Stimulated activated CD4-positive, alpha-beta T cell treated with anti-CD3 and anti-CD28 coated beads, Interleukin-15, amount 100 ng/mL, for 1 hour (primary cell): ENCODE data around the gene DCAF11.

ENCODE experiments used
- DNase-seq, 2 donors: peaks; one replicate each; pipeline ENCODE4 v3.0.0-alpha.2; 2020; ENCODE audit warnings: low read depth in 1 of 2, low spot score in 1 of 2

Gene DCAF11

DNA sequence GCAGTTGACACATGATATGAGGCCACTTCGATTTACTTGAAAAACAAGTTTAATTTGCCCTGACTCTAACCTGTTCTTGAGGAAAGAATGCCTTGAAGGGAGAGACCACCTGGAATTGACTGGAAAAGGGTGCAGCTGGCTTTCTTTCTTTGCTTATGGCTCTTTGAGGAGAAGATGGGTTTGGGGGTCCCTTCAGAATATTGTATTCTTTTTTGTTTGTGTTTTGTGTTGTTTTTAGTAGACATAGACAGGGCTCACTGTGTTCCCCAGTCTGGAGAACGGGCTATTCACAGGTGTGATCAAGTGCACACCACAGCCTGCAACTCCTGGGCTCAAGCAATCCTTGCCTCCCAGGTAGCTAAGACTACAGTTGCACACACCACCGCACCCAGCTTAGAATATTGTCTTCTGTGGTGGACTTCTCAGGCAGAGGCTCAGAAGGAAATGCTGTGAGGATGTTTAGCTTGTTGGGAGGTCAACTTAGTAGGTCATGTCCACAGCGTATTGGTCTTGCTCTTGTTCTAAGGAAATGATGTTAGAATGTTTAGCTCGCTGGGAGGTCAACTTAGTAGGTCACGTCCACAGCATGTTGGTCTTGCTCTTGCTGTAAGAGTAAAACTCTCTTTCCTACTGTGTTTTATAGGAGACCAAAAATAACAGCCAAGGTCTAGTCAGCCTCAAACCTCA is 1.7 kb downstream of the DCAF11 start:
- no peak for DNase-seq

DNA sequence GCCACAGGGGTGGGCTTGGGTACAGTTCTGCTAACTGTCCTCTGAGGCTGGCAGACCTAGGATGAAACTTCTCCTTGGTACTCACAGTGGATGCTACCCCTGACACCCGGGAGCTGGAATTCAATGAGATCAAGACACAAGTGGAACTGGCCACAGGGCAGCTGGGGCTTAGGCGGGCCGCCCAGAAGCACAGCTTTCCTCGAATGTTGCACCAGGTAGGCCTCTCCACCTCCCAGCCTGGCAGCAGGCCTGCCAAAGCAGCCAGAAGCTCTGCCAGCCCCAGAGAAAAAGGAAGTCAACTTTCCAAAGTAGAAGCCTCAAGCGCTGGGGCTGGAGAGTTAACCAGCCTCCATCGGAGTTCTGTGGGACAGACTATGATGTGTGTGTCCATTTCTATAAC is 2.6 kb downstream of the DCAF11 start:
- no peak for DNase-seq

DNA sequence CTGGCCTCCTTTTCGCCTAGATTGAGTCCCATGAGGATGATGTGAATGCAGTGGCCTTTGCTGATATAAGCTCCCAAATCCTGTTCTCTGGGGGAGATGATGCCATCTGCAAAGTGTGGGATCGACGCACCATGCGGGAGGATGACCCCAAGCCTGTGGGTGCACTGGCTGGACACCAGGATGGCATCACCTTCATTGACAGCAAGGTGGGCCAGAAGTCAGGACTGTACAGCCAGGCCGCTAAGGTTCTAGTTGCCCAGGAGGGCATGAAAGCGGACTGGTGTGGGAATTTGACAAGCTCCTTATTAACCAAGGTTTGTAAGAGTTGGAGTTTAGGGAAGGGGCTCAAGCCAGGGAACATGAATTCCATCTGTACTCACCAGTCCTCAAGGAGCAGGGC is 5.1 kb downstream of the DCAF11 start:
- no peak for DNase-seq

DNA sequence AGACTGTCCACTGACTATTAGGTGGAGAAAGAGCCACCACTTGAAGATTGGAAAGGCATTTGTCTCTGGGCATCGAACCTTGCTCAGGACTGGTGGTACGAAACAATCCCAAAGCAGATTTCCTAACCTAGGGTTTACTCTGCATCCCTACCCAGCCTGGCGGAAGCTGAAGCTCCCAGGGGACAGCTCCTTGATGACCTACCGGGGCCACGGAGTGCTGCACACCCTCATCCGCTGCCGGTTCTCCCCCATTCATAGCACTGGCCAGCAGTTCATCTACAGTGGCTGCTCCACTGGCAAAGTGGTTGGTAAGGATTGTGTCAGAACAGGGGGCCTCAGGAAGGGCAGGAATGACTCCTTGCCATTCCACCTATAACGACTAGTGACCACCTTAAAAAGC is 6.6 kb downstream of the DCAF11 start:
- DNase-seq = no peak

DNA sequence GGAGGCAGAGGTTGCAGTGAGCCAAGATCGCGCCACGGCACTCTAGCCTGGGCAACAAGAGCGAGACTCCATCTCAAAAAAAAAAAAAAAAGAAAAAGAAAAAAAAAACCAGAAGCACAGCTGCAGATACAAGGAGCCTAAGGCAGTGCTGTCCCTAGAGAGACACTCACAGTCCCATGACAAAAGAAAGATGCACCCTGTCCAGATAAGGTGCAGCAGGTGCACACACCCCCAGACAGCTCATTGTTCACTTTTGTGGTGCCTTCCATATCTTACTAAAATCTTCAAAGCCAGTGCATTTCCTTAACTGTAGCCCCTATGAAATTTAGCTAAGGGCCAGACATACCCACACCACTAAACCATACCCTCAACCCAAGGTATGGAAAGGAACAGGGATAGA is 7.8 kb downstream of the DCAF11 start:
- no peak for DNase-seq

DNA sequence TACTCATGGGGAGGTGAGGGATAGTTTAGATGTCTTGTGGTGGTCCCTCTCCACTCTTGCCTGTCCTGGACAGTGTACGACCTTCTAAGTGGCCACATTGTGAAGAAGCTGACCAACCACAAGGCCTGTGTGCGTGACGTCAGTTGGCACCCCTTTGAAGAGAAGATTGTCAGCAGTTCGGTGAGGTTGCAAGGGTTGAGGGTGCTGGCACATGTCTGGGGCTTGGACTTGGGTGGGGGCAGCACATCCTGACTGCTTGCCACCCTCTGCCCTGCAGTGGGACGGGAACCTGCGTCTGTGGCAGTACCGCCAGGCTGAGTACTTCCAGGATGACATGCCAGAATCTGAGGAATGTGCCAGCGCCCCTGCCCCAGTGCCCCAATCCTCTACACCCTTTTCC is 8.3 kb downstream of the DCAF11 start:
- DNase-seq = no peak

DNA sequence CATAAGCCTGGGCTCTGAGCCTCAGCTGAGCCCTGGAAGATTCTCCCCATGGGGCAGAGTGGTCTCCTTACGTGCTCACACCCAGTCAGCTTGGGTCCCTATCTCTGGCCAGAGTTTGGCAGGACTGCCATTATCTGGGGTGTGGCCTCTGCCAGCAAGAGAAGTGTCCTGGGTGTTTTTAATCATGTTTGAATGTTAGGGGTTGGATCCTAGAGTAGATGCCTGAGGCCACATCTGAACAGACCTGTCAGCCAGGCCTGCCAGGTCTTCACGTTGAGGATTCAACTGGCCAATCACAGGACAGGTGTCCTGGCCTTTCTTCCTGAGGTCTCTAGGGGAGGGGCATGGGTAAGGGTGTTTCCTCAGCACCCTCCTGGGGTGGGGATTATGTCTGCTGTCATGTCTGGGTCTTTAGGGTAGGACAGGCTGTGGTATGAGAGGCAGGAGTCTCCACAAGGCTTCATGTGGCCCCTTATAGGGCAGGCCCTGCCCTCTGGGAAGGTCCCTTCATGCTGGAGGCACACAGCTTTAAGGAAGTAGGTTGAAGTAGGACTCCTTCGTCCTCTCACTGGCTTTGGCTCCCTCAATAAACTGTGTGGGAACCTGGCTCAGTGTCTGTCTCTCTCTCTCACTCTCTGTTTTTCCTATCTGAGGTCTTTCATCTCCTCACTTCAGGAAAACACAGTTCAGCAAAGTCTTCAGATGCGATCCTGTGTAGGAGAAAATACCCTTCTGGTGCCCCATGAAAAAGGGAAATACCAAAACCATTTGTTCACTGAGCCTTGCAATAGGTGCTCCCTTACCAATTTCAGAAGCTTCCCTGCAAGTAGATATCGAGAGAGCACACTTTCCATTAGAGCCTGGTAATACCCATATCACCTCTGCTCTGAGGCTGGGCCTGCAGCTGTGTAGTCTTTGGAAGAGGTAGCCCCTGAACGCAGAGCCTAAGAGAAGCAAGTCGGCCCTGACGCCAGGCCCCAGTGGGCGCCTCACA is 9.1 kb downstream of the DCAF11 start:
- DNase-seq = no peak

DNA sequence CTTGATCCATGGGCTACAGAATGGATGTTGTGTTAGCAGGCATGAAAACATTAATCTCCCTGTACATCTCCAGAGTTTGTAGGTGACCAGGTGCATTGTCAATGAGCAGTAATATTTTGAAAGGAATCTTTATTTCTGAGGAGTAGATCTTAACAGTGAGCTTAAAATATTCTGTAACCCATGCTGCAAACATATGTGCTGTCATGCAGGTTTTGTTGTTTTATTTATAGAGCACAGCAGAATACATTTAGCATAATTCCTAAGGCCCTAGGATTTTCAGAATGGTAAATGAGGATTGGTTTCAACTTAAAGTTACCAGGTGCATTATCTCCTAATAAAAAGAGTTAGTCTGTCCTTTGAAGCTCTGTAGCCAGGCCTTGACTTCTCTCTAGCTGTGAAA is 12.4 kb downstream of the DCAF11 start:
- no peak for DNase-seq

DNA sequence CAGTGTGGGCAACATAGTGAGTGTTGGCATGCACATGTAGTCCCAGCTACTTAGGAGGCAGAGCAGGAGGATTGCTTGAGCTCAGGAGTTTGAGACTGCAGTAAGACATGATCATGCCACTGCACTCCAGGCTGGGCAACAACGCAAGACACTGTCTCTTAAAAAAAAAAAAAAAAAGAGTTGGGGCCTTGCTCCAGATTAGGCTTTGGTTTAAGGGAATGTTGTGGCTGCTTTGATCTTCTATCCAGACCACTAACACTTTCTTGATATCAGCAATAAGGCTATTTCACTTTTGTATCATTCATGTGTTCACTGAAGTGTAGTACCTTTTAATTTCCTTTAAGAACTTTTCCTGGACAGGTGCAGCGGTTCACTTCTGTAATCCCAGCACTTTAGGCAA is 13.1 kb downstream of the DCAF11 start:
- no peak for DNase-seq

DNA sequence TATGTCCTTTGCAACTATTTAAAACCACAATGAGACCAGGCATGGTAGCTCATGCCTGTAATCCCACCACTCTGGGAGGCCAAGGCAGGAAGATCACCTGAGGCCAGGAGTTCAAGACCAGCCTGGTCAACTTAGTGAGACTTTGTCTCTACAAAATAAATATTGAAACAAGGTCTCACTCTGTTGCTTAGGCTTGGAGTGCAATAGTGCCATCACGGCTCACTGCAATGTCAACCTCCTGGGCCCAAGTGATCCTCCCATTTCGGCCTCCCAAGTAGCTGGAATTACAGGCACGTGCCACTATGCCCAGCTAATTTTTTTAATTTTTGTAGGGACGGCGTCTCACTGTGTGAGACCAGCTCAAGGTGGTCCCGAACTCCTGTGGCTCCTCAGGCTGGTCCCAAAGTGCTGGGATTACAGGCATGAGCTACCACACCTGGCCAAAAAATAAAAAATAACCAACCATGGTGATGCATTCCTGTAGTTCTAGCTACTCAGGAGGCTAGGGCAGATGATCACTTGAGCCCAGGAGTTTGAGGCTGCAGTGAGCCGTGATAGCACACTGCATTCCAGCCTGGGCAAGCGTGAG is 14.9 kb downstream of the DCAF11 start:
- DNase-seq = no peak

DNA sequence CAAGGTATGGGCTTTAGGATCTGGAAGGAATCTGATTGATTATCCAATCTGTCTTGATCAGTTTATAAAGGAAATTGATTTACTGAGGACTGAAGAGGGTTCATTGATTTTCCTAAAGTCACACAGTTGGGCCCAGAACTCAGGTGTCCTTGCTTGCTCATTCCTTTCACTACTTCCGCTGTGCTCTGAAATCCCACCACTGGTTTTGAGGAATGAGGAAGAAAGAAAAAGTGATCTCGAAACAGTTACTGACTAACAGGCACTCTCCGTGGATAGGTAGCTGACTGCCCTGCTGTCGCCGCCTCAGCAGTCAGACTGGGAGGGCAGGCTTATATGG is 15.8 kb downstream of the DCAF11 start, which contains the start of gene FITM1:
Gene FITM1, plus strand, starts transcription at position 280 of the 337 bp plus-strand sequence. CDS start 905 bp downstream, outside the sequence.
- DNase-seq = no peak

DNA sequence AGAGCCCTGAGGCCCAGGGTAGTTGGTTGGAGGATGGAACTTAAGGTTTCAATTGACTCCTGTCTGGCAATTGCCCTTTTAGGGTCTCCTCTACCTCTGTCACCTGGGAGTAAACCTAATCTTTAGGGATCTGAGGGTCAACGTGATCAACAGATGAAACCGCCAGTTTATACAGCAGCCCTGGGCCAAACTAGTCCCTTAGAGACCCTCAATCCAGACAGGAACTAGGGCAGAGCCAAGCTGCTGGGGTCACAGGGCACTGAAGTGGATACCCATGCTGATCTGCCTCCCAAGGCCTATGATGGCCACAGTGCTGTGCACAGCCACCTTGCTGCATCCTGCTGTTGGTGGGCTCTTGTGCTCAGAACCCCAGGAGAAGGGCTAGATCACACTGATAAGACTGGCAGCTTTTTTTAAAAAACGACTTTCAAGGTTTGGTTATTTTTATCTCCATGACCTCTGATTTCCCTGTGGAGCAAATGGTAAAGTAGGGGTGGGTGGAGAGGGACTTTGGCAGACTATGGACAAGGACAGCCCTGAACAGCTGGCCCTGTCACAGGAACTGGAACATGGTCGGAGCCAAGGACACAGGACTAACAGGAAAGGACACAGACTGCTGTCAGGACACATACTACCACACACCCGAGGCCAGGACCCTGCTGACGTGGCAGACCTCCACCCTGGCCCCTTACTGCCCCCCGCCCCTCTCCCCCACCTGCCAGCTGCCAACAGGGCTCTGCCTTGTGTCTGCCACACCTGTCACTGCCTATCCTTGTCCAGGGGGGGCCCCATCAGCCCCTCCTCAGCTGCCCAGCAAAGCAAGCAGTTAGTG is 16.4 kb downstream of the DCAF11 start:
- no peak for DNase-seq

DNA sequence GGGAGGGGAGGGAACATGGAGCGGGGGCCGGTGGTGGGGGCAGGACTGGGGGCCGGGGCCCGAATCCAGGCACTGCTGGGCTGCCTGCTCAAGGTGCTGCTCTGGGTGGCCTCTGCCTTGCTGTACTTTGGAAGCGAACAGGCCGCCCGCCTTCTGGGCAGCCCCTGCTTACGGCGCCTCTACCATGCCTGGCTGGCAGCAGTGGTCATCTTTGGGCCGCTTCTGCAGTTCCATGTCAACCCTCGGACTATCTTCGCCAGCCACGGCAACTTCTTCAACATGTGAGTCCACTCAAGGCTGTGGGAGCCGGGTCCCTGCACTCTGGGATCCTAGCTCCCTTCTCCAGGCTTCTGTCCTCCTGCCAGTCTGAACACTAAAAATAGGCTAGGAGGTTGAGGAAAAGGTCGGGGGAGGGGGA is 17.0 kb downstream of the DCAF11 start:
- DNase-seq = no peak

DNA sequence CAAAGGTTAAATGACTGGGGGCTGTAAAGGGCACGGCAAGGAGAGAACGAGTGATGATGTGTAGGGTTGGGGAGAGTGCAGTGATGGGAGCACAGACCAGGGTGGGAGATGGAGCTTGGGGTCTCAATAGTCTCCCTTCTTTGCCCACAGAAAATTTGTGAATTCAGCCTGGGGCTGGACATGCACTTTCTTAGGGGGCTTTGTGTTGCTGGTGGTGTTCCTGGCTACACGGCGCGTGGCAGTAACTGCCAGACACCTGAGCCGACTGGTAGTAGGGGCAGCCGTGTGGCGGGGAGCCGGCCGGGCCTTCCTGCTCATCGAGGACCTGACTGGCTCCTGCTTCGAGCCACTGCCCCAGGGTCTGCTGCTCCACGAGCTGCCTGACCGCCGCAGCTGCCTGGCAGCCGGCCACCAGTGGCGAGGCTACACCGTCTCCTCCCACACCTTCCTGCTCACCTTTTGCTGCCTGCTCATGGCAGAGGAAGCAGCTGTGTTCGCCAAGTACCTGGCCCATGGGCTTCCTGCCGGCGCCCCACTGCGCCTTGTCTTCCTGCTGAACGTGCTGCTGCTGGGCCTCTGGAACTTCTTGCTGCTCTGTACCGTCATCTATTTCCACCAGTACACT is 17.6 kb downstream of the DCAF11 start:
- DNase-seq = no peak

DNA sequence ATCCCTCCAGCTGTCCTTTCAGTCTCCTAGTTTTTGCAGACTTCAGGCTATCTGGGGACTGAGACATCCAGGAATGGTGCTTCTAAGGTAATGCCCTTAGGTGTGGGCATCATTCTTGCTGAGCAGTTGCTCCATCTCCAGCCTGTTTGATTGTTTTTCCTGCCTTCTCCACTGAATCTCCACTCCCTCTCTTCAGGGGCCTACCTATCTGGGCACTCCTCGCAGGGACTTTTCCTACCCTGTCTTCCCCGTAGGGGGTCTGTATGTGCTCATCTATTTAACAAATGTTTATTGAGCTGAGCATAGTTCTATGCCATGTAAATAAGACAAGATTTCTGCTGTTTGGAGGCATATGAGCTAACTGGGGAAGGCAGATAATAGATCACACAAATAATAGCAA is 18.4 kb downstream of the DCAF11 start:
- DNase-seq = no peak

DNA sequence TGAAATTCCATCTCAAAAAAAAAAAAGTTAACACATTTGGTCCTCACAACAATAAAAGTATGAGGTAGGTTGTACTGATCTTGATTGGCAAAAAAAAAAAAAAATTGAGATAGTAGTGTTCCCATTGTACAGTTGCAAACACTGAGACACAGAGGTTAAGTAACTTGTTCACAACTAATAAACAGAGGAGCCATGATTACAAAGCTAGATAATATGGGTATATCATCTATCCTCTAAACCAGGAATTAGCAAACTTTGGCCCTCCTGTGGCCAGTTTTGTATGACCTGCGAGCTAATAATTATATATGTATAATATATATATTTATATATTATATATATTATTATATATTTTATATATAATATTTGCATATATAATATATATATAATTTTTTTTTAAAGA is 19.2 kb downstream of the DCAF11 start:
- DNase-seq = no peak

DNA sequence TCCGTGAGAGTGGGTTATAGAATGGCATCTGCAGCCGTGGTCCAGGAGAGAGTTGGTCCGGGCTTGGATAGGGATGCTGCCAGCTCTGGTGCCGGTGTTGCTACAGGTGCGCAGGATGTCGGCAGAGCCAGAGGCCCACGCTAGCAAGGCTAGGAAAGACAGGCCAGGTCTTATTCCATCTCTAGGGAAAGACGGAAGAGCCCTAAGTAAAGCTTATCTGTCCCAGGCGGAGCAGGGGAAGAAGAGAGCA is 20.9 kb downstream of the DCAF11 start:
- no peak for DNase-seq

DNA sequence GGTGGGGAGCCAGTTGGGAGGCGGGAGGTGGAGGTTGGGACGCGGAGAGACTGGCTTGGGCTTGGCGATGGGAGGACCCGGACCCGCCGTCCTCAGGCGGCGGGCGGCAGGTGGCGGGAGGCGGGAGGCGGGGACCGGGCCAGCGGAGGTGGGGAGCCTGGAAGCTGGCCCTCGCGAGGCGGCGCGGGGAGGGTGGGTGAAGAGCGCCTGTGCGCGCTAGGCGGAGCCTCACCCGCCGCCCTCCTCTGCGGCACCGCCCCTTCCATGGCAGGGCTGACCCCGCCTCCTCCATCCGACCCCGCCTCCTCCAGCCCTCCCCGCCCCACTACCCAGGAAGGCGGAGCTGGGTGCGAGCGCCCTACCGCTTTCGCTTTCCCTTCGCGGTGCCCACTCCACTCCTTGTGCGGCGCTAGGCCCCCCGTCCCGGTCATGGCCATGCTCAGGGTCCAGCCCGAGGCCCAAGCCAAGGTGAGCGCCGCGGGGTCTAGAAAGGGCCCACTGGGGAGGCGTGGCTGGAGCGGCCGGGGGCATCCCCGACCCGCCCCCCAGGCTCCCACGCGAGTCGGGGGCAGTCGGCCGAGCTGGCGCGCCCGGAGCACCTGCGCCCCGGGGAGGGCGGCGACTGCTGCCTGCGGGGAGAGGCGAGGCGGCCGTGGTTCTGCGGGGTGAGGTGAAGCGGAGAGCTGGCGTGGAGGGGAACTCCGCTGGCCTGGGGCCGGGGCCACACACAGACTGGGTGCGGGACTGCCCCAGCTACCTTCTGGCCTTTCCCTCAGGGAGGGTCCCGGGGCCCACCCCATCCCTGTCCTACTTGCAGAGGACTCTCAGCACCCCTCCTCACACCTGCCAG is 21.5 kb downstream of the DCAF11 start, which contains the start of gene PSME1:
Gene PSME1, plus strand, starts transcription at position 361 of the 850 bp plus-strand sequence. Its CDS starts 69 bp downstream, at position 430.
- peak; percentile 90 to 93 for DNase-seq

DNA sequence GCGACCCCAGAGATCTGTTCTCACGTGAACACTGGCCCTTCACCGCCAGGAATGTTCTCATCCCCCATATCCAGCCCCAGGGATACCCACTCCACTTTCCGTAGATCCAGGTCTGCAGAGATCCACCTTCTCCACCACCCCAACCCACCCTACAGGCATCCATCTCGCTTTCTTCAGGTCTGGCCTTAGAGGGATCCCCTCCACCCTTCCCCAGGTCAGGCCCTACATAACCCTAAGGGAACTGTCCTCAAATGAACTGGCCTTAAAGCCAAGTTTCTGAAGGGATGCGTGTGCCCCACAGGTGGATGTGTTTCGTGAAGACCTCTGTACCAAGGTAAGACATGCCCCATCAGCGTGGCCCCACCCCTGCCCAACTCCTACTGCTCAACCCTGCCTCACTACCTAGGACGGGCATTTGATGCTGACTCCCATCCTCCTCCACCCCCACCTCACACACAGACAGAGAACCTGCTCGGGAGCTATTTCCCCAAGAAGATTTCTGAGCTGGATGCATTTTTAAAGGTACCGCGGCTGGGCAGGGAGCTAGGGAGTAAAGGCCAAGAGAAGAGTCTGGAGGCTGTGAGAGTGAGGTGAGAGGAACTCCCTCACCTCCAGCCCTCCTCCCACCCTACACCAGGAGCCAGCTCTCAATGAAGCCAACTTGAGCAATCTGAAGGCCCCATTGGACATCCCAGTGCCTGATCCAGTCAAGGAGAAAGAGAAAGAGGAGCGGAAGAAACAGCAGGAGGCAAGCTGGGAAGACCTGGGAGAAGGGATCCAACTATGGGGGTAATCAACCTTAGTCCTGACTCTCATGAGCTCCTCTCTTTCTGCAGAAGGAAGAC is 22.3 kb downstream of the DCAF11 start:
- DNase-seq = no peak
